ENCODE measurements around the gene UNC45A.

GRCh38 chr15:90917569-90917968, 17.5 kb upstream of the UNC45A start:
- no peak for TF ChIP-seq CTCF (optimal IDR thresholded peaks at IDR 0.05 in 1 of 3, IDR thresholded peaks at IDR 0.05 in 1 of 3, conservative IDR thresholded peaks at IDR 0.05 in 1 of 3; ENCODE audit: extremely low read depth in 1 of 3, insufficient read depth in 2 of 3, low read length in 3 of 3)
- TF ChIP-seq EZH2 (IDR thresholded peaks at IDR 0.05; ENCODE audit: low read length): no peak

Measured in keratinocyte (primary cell).